SK-N-SH (cell line): ENCODE measurements around the gene OXCT1. TPM values are rescaled to one million over a fixed set of nuclear protein-coding genes. Genes with fewer than 3 reads are reported as not detected.

Experiments
- CTCF ChIA-PET: fragments of 300-600, 350-600 bp; formaldehyde crosslinking; extraction: SDS; loops from one replicate; lab custom pipeline; 2021; lab: Yijun Ruan, JAX
- POLR2A ChIA-PET: fragments of 350-600 bp; sonication (Branson Sonifier 250); formaldehyde crosslinking; extraction: SDS; loops from one replicate; lab custom pipeline; 2020; ENCODE audit warnings: antibody characterized with exemption, inconsistent platforms; lab: Yijun Ruan, JAX
- DNase-seq: peaks from one replicate; pipeline ENCODE4 v3.0.0; 2012
- H2AFZ ChIP-seq: fragments of 200-600 bp; sonication (generic); 2 replicates; pipeline ENCODE4 v1.8.1; 2016; ENCODE audit warnings: antibody characterized with exemption, mild to moderate bottlenecking, low read depth
- H3F3A ChIP-seq: fragments of 200-600 bp; sonication (generic); replicated peaks from 2 replicates; pipeline ENCODE3; 2016; ENCODE audit warnings: antibody characterized with exemption, mild to moderate bottlenecking; ENCODE audit not compliant: insufficient read depth
- H3K27ac ChIP-seq, 2 experiments: fragments of 200-500 bp in 1 of 2; fragments of 200-600 bp in 1 of 2; sonication (Bioruptor generic) in 1 of 2; sonication (generic), shearing (Covaris generic) in 1 of 2; 2 replicates each; pipeline versions ENCODE4 v1.5.1 to v1.6.1; 2014 to 2016; ENCODE audit warnings: low read depth in 2 of 2, inconsistent platforms in 1 of 2, low read length in 1 of 2, mild to moderate bottlenecking in 1 of 2, mixed read lengths in 1 of 2
- H3K27me3 ChIP-seq: fragments of 200-600 bp; sonication (generic), shearing (Covaris generic); 2 replicates; pipeline ENCODE4 v1.6.1; 2016; ENCODE audit warnings: mixed run types; ENCODE audit not compliant: insufficient read depth
- H3K36me3 ChIP-seq, 2 experiments: fragments of 200-500 bp in 1 of 2; fragments of 200-600 bp in 1 of 2; sonication (Bioruptor generic) in 1 of 2; sonication (generic) in 1 of 2; replicated peaks in 1 of 2; 2 replicates each; pipeline versions ENCODE3 to v1.5.1; 2014 to 2016; ENCODE audit warnings: low read length in 1 of 2, mild to moderate bottlenecking in 1 of 2; ENCODE audit not compliant: insufficient read depth in 2 of 2, control insufficient read depth in 1 of 2
- H3K4me1 ChIP-seq, 2 experiments: fragments of 200-500 bp in 1 of 2; fragments of 200-600 bp in 1 of 2; sonication (Bioruptor generic) in 1 of 2; sonication (generic), shearing (Covaris generic) in 1 of 2; 2 replicates each; pipeline versions ENCODE4 v1.5.1 to v1.6.1; 2014 to 2016; ENCODE audit warnings: low read depth in 1 of 2, low read length in 1 of 2, mixed run types in 1 of 2; ENCODE audit not compliant: insufficient read depth in 2 of 2, control insufficient read depth in 1 of 2
- H3K4me2 ChIP-seq: fragments of 200-600 bp; sonication (generic), shearing (Covaris generic); 2 replicates; pipeline ENCODE4 v1.6.1; 2017; ENCODE audit warnings: mixed run types
- H3K4me3 ChIP-seq, 2 experiments: fragments of 200-500 bp in 1 of 2; fragments of 200-600 bp in 1 of 2; sonication (Bioruptor generic) in 1 of 2; sonication (generic), shearing (Covaris generic) in 1 of 2; 2 replicates each; pipeline versions ENCODE4 v1.5.1 to v1.8.1; 2014 to 2016; ENCODE audit warnings: low read depth in 2 of 2, inconsistent platforms in 1 of 2, low read length in 1 of 2, mild to moderate bottlenecking in 1 of 2, mixed read lengths in 1 of 2, moderate library complexity in 1 of 2
- H3K79me2 ChIP-seq: fragments of 200-600 bp; sonication (generic); 2 replicates; pipeline ENCODE4 v1.8.1; 2017; ENCODE audit warnings: mild to moderate bottlenecking; ENCODE audit not compliant: insufficient read depth
- H3K9ac ChIP-seq: fragments of 200-600 bp; sonication (generic); 2 replicates; pipeline ENCODE4 v1.6.1; 2017; ENCODE audit warnings: mixed run types
- H3K9me2 ChIP-seq: fragments of 200-600 bp; sonication (generic); 2 replicates; pipeline ENCODE4 v1.6.1; 2017; ENCODE audit warnings: mixed run types
- H3K9me3 ChIP-seq: fragments of 200-600 bp; sonication (generic); 2 replicates; pipeline ENCODE4 v1.6.1; 2017; ENCODE audit warnings: mixed run types, mild to moderate bottlenecking, moderate library complexity
- H4K20me1 ChIP-seq: fragments of 200-600 bp; sonication (generic); 2 replicates; pipeline ENCODE4 v1.6.1; 2017; ENCODE audit warnings: mild to moderate bottlenecking, mixed run types; ENCODE audit not compliant: insufficient read depth
- CHD2 ChIP-seq: fragments of 150-350 bp; IDR thresholded peaks from 2 replicates; pipeline ENCODE4 v1.6.1; 2018; ENCODE audit warnings: low read length; ENCODE audit not compliant: partially characterized antibody
- CTCF ChIP-seq: fragments of 200-600 bp; sonication (generic); IDR thresholded peaks from 2 replicates; pipeline ENCODE4 v1.6.1; 2017; ENCODE audit warnings: antibody characterized with exemption, mild to moderate bottlenecking, moderate library complexity
- EZH2phosphoT487 ChIP-seq: fragments of 200-600 bp; sonication (generic); IDR thresholded peaks from 2 replicates; pipeline ENCODE4 v1.6.1; 2017; ENCODE audit warnings: low read depth, mixed run types, mild to moderate bottlenecking, antibody characterized with exemption, moderate library complexity, borderline replicate concordance
- FOXM1 ChIP-seq: IDR thresholded peaks from 2 replicates; pipeline ENCODE4 v1.4.0; 2012; ENCODE audit warnings: low read depth, mild to moderate bottlenecking
- GATA2 ChIP-seq: sonication (generic); formaldehyde crosslinking; IDR thresholded peaks from 2 replicates; pipeline ENCODE4 v1.5.0; 2020; ENCODE audit warnings: mild to moderate bottlenecking, missing genetic modification reagents
- MAX ChIP-seq: IDR thresholded peaks from 2 replicates; pipeline ENCODE4 v1.4.0; 2012; ENCODE audit warnings: low read depth
- MEF2A ChIP-seq: IDR thresholded peaks from 2 replicates; pipeline ENCODE4 v1.4.0; 2012; ENCODE audit warnings: low read depth, borderline replicate concordance
- PBX3 ChIP-seq: IDR thresholded peaks from 2 replicates; pipeline ENCODE4; 2012
- POLR2AphosphoS5 ChIP-seq: IDR thresholded peaks from 2 replicates; pipeline ENCODE4 v1.6.1; 2012; ENCODE audit warnings: low read depth, low read length
- RCOR1 ChIP-seq: fragments of 150-350 bp; IDR thresholded peaks from 2 replicates; pipeline ENCODE4 v1.6.1; 2017; ENCODE audit warnings: antibody characterized with exemption, low read length
- TAF1 ChIP-seq: IDR thresholded peaks from 2 replicates; pipeline ENCODE4 v1.6.1; 2012; ENCODE audit warnings: low read depth, mild to moderate bottlenecking, low read length, moderate library complexity, borderline replicate concordance
- TCF12 ChIP-seq: IDR thresholded peaks from 2 replicates; pipeline ENCODE4 v1.4.0; 2012
- USF1 ChIP-seq: IDR thresholded peaks from 2 replicates; pipeline ENCODE4 v1.4.0; 2012; ENCODE audit warnings: low read depth, borderline replicate concordance
- ZBTB33 ChIP-seq: IDR thresholded peaks from 2 replicates; pipeline ENCODE4 v1.4.0; 2012; ENCODE audit warnings: low read depth, borderline replicate concordance
- WGBS: methylation state at CpG from one replicate; pipeline ENCODE4 v1.1.6; 2017; ENCODE audit warnings: low lambda C conversion rate; 5-methylcytosine and 5-hydroxymethylcytosine counted together
- polyA plus RNA-seq, 3 experiments: library from polyadenylated mRNA; depleted of rRNA; stranded (reverse); fragments of >200 nt; gene quantifications; 2 replicates each; pipeline ENCODE4 v1.2.3, GENCODE V29; 2012
- TF ChIP-seq, protein P1 (sequence below): fragments of 150-350 bp; IDR thresholded peaks from 2 replicates; pipeline ENCODE4 v1.6.1; 2016; ENCODE audit warnings: mild to moderate bottlenecking, low read depth, low read length

OXCT1 gene
- polyA plus RNA-seq, 1 of the 3 experiments (the other 2 are of a cell fraction): 11.7 TPM

GRCh38 chr5:41837793-41838192, 32.4 kb downstream of the OXCT1 start:
- Histone ChIP-seq H3K9me3 (no peaks in the 10 kb centered on the region), H2AFZ (no peak overlapping the region), H3K79me2 (no peaks in the 10 kb centered on the region), H3F3A (peaks cover 7% of the 10 kb centered on the region), H3K9ac (no peak overlapping the region), H3K4me2 (no peak overlapping the region), H3K36me3 (peaks cover 9 to 25% of the 10 kb centered on the region in 2 experiments), H3K27me3 (no peaks in the 10 kb centered on the region), H3K27ac (no peak overlapping the region), H4K20me1 (no peaks in the 10 kb centered on the region), H3K4me1 (peaks cover 0 to 9% of the 10 kb centered on the region in 2 experiments; a peak in 2 of 4 replicates), H3K9me2 (no peaks in the 10 kb centered on the region), H3K4me3 (no peak overlapping the region)
- no peak for DNase-seq
- ChIA-PET CTCF (interaction anchor here (1.1 kb wide), 1 partner anchor 933 kb away, joined by 4 read pairs; no protein-coding TSS in a partner anchor), POLR2A (no interaction called here)
- WGBS: 97% methylated on average over 3 of the region's 3 CpGs
- TF ChIP-seq TCF12: no peak
- TF ChIP-seq, protein P1, sequence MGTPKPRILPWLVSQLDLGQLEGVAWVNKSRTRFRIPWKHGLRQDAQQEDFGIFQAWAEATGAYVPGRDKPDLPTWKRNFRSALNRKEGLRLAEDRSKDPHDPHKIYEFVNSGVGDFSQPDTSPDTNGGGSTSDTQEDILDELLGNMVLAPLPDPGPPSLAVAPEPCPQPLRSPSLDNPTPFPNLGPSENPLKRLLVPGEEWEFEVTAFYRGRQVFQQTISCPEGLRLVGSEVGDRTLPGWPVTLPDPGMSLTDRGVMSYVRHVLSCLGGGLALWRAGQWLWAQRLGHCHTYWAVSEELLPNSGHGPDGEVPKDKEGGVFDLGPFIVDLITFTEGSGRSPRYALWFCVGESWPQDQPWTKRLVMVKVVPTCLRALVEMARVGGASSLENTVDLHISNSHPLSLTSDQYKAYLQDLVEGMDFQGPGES: no peak
- no peak for TF ChIP-seq TAF1
- TF ChIP-seq USF1: no peak
- no peak for TF ChIP-seq ZBTB33
- TF ChIP-seq FOXM1: no peak
- TF ChIP-seq EZH2phosphoT487: no peak
- TF ChIP-seq CTCF: no peak

- H3K9me2 ChIP-seq: no peaks in the 10 kb centered on the region
- H3F3A ChIP-seq: peaks cover 7% of the 10 kb centered on the region
- H3K4me2 ChIP-seq: 0 out of 2 replicates have a peak overlapping the region, but pooled peaks have one; percentile 6
- ChIA-PET POLR2A (no interaction called here), CTCF (interaction anchor here (1.0 to 1.5 kb wide), 3 partner anchors 33 to 931 kb away, joined by 3 to 6 read pairs (median 5); no protein-coding TSS in a partner anchor)
- H3K27ac ChIP-seq: peak overlapping the region; percentile 40 to 54
- peaks cover 0 to 9% of the 10 kb centered on the region in 2 experiments; a peak in 2 of 4 replicates for H3K4me1 ChIP-seq
- H4K20me1 ChIP-seq: no peaks in the 10 kb centered on the region
- no peak overlapping the region for H2AFZ ChIP-seq
- no peak overlapping the region for H3K4me3 ChIP-seq
- H3K36me3 ChIP-seq: peaks cover 14 to 29% of the 10 kb centered on the region in 2 experiments
- H3K79me2 ChIP-seq: no peaks in the 10 kb centered on the region
- no peaks in the 10 kb centered on the region for H3K9me3 ChIP-seq
- no peaks in the 10 kb centered on the region for H3K27me3 ChIP-seq
- no peak overlapping the region for H3K9ac ChIP-seq
- peak; percentile 9 for DNase-seq
- 2% methylated on average over 3 of the region's 3 CpGs for whole genome bisulfite sequencing
- TF ChIP-seq PBX3: peak; percentile 65
- TF ChIP-seq CTCF: no peak
- no peak for TF ChIP-seq TAF1
- TF ChIP-seq MEF2A: no peak
- no peak for TF ChIP-seq CHD2
- TF ChIP-seq POLR2AphosphoS5: no peak
- TF ChIP-seq MAX: peak; percentile 98
- TF ChIP-seq RCOR1: no peak
- TF ChIP-seq GATA2 (CRISPR knock-in tag): no peak
- TF ChIP-seq, protein P1: no peak
Observed at GRCh38 chr5:41835645-41836044, 34.6 kb downstream of the OXCT1 start.
